D721Med (cell line): ENCODE results near the gene MRPS6.

ENCODE experiments used
- DNase-seq: peaks from one replicate; pipeline ENCODE4 v3.0.0; 2011; ENCODE audit warnings: low spot score; ENCODE audit not compliant: insufficient read length
- FAIRE-seq: peaks from 2 replicates; lab custom pipeline; 2011; peaks lifted over from hg19 to GRCh38; lab: Jason Lieb, UNC
- TF ChIP-seq, protein P1 (sequence below): IDR thresholded peaks from 2 replicates; pipeline ENCODE4 v1.5.1; 2012; ENCODE audit warnings: mild to moderate bottlenecking, control low read depth; ENCODE audit not compliant: insufficient read depth; ENCODE audit errors: missing control alignments

Gene MRPS6

DNA sequence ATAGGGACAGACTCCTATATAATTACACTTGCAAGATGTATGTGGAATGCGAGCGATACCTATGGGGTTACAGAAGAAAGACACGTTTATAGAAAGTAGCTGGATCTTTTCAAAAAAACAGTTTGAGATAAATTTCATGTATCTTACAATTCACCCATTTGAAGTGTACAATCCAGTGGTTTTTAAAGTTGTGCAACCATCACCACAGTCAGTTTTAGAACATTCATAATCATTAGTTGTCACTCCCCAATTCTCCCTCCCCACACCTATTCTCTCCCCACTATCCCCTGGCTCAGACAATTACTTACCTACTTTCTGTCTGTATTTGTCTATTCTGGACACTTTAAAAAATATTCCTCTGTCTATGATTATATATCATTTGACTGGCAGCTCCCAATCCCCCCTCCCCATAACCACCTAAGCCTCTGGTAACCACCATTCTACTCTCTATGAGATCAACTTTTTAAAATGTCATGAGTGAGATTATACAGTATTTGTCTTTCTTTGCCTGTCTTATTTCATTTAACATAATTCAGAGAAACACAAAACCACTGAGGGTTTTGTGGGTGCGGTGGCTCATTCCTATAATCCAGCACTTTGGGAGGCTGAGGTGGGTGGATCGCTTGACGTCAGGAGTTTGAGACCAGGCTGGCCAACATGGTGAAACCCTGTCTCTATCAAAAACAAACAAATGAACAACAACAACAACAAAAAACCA is 39.1 kb downstream of the MRPS6 start:
- DNase-seq (no peak), FAIRE-seq (no peak)
- TF ChIP-seq, protein P1, sequence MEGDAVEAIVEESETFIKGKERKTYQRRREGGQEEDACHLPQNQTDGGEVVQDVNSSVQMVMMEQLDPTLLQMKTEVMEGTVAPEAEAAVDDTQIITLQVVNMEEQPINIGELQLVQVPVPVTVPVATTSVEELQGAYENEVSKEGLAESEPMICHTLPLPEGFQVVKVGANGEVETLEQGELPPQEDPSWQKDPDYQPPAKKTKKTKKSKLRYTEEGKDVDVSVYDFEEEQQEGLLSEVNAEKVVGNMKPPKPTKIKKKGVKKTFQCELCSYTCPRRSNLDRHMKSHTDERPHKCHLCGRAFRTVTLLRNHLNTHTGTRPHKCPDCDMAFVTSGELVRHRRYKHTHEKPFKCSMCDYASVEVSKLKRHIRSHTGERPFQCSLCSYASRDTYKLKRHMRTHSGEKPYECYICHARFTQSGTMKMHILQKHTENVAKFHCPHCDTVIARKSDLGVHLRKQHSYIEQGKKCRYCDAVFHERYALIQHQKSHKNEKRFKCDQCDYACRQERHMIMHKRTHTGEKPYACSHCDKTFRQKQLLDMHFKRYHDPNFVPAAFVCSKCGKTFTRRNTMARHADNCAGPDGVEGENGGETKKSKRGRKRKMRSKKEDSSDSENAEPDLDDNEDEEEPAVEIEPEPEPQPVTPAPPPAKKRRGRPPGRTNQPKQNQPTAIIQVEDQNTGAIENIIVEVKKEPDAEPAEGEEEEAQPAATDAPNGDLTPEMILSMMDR = no peak

DNA sequence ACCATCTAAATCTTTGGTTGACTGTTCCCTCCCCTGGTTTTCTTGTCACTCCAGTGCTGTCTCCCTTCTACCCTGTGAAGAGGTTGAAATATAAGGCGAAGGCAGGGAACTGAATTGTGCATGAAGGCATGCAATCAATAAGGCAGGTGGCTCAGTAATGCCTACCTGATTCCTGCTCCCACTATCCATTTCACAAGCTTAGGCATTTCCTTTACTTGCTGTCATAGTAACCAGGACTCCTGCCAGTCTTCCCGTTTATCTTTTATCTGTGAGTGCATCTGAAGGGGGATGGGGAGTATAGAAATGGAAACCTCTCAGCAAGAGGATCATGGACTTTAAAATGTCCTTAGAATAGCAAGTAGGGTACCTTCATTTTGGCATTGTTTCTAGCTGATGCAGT is 40.5 kb downstream of the MRPS6 start:
- FAIRE-seq (no peak), DNase-seq (no peak)
- TF ChIP-seq, protein P1 = no peak

DNA sequence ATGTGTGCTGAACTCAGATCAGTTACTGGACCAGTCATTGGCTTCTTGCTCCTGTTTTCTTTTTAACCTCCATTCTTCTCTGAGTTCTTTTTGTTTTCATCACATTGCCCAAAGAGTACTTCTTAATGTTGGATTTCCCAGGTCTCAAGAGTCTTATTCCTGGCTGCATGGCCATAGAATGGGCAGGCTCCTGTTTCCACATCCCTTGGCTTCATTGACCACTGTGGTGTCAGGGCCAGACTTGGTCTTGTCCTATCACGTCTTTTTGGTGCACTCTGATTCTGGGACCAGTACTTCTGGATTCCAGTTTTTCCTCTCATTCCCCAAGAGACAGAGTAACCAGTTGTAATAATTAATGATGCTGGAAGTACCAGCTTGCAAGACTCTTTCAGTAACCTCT is 41.8 kb downstream of the MRPS6 start:
- no peak for FAIRE-seq
- TF ChIP-seq, protein P1 = no peak
- DNase-seq = no peak

DNA sequence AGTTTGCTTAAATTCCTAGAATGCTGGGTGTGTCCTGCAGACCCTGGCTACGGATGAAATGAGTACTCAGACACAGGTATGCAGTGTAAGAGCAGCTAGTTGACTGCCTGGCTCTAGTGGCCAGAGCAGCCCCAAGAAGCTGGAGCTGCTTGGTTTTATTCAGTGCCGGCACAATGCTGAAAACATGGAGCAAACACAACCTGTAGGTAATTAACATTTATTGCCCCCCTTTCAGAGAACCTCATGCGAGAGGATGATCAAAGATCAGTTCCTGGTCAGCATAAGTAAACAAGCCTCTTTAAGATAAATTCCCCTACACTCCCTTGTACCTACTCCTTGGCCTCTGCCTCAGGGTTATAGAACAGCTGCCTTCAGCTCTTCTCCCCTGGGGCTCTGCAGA is 43.2 kb downstream of the MRPS6 start:
- TF ChIP-seq, protein P1 = no peak
- FAIRE-seq (no peak), DNase-seq (no peak)

DNA sequence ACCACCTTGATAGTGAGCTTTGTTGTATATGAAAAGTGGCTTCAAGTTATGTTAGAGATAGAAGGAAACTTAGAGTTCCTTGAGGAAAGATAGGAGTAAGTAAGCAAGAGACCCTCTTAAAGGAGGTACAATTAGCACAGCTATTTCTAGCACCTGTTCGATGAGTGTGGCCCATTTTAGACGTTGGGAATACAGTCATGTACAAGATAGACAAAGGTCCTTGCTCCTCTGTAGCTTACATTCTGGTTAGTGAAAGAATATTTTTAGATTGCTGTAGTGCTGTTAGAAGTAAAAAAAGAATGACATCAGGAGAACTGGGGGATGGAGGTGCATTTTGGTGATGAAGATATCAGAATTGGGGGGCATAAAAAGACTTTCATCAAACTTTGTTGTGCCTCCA is 47.5 kb downstream of the MRPS6 start:
- no peak for FAIRE-seq
- no peak for DNase-seq
- TF ChIP-seq, protein P1 = no peak

DNA sequence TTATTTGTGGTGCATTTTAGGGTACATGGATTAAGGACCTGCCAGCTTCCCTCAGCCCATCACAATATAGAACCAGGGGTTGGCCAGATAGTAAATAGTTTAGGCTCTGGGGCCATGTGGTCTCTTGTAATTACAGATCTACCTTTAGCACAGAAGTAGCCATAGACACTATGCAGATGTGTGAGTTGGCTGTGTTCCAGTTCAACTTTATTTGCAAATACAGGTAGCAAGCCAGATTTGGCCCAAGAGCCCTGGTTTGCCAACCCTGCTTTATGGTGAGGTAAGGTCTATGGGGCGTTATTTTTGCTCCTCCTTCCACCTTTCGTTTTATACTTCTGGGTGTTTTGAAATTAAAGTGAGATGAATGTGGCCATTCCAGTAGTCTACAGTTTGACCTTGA is 48.7 kb downstream of the MRPS6 start:
- TF ChIP-seq, protein P1 = no peak
- DNase-seq (no peak), FAIRE-seq (no peak)

DNA sequence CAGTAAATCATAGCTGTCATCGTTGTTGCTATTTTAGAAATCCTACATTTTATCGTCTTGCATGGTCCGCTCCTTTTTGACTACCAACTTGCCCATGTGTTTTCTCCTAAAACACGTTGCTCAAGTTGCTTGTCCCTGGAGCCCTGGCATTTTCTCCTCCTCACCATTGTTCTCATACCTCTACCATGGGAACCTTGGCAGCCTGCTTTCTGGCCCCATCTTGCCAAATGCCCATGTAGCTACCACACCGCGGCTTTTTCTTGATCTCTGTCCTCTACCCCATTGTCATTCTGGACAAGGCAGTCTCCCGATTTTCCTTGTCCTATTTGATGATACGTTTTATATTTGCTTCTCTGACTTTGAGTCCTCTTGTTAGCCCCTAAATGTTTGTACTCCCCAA is 50.2 kb downstream of the MRPS6 start:
- TF ChIP-seq, protein P1 = no peak
- DNase-seq (no peak), FAIRE-seq (no peak)
